ENCODE results near the gene UBE2V1.

- TF ChIP-seq POLR2AphosphoS5 (IDR thresholded peaks at IDR 0.05), result no peak
- no peak for TF ChIP-seq CTCF (IDR thresholded peaks at IDR 0.05)
Measured at GRCh38 chr20:50038169-50038568, 74.8 kb downstream of the UBE2V1 start.
